ENCODE results near the gene CHAF1B.
"Not testable (repeated sequence)": the region's sequence is repeated elsewhere in the genome, so short reads cannot be mapped to it uniquely, and the experiment has no call there.

Gene CHAF1B

GRCh38 chr21:36388096-36388495, 2.9 kb downstream of the CHAF1B start:
- no peak for TF ChIP-seq CTCF (IDR thresholded peaks at IDR 0.05; ENCODE audit: borderline replicate concordance, insufficient read depth, low read depth, low read length)
- H3K4me3 ChIP-seq (ENCODE audit: low read depth, low read length), result no peak overlapping the region

- H3K4me3 ChIP-seq (ENCODE audit: low read depth, low read length), result no peak overlapping the region
- no peak for TF ChIP-seq CTCF (IDR thresholded peaks at IDR 0.05; ENCODE audit: borderline replicate concordance, insufficient read depth, low read depth, low read length)
Observed at GRCh38 chr21:36388835-36389234, 3.6 kb downstream of the CHAF1B start.

GRCh38 chr21:36391649-36392048, 6.5 kb downstream of the CHAF1B start:
- H3K4me3 ChIP-seq (ENCODE audit: low read depth, low read length), result not testable (repeated sequence)

- H3K4me3 ChIP-seq (ENCODE audit: low read depth, low read length), result no peak overlapping the region
- TF ChIP-seq CTCF (IDR thresholded peaks at IDR 0.05; ENCODE audit: borderline replicate concordance, insufficient read depth, low read depth, low read length), result no peak
Observed at GRCh38 chr21:36395353-36396111, 10.3 kb downstream of the CHAF1B start.

- no peak overlapping the region for H3K4me3 ChIP-seq (ENCODE audit: low read depth, low read length)
- TF ChIP-seq CTCF (IDR thresholded peaks at IDR 0.05; ENCODE audit: borderline replicate concordance, insufficient read depth, low read depth, low read length), result no peak
Observed at GRCh38 chr21:36396325-36396724, 11.1 kb downstream of the CHAF1B start.

GRCh38 chr21:36396971-36397370, 11.8 kb downstream of the CHAF1B start:
- no peak for TF ChIP-seq CTCF (IDR thresholded peaks at IDR 0.05; ENCODE audit: borderline replicate concordance, insufficient read depth, low read depth, low read length)
- H3K4me3 ChIP-seq (ENCODE audit: low read depth, low read length), result no peak overlapping the region

GRCh38 chr21:36397606-36398005, 12.4 kb downstream of the CHAF1B start:
- no peak for TF ChIP-seq CTCF (IDR thresholded peaks at IDR 0.05; ENCODE audit: borderline replicate concordance, insufficient read depth, low read depth, low read length)

GRCh38 chr21:36399736-36400135, 14.5 kb downstream of the CHAF1B start:
- H3K4me3 ChIP-seq (ENCODE audit: low read depth, low read length), result not testable (repeated sequence)

More at GRCh38 chr21:36397606-36398005, 12.4 kb downstream of the CHAF1B start:
- no peak overlapping the region for H3K4me3 ChIP-seq (ENCODE audit: low read depth, low read length)
